SK-N-SH treated with all-trans-retinoic acid at 6 μM for 48 hours (cell line): ENCODE results near the gene RAB4A.

Experiments
- ATAC-seq: fragments of 200-7000 bp; cut with Tn5 transposase; 3 replicates; pipeline ENCODE4 v1.9.1; 2020; ENCODE audit warnings: mild to moderate bottlenecking, moderate library complexity
- ARNTL ChIP-seq: fragments of 450-650 bp; formaldehyde crosslinking; IDR thresholded peaks from 2 replicates; pipeline ENCODE4 v1.5.0; 2020; ENCODE audit warnings: low read depth, mild to moderate bottlenecking, moderate library complexity, borderline replicate concordance
- BACH2 ChIP-seq: fragments of 250-450 bp; sonication (Bioruptor Pico); IDR thresholded peaks from 2 replicates; pipeline ENCODE4 v1.9.0; 2021; ENCODE audit warnings: mild to moderate bottlenecking, borderline replicate concordance
- CREB5 ChIP-seq: fragments of 250-450 bp; sonication (Bioruptor Pico); IDR thresholded peaks from 2 replicates; pipeline ENCODE4 v1.5.1; 2020; ENCODE audit warnings: low read depth, mild to moderate bottlenecking, moderate library complexity
- CSDC2 ChIP-seq: fragments of 250-450 bp; sonication (Bioruptor Pico); IDR thresholded peaks from 2 replicates; pipeline ENCODE4 v1.5.0; 2020; ENCODE audit warnings: mild to moderate bottlenecking, moderate library complexity
- GLIS3 ChIP-seq: fragments of 250-450 bp; sonication (Bioruptor Pico); IDR thresholded peaks from 2 replicates; pipeline ENCODE4 v1.5.0; 2020; ENCODE audit warnings: mild to moderate bottlenecking, moderate library complexity
- ISL1 ChIP-seq: fragments of 250-450 bp; sonication (Bioruptor Pico); IDR thresholded peaks from 2 replicates; pipeline ENCODE4 v2.1.2; 2022; ENCODE audit warnings: mild to moderate bottlenecking, moderate library complexity
- OSR1 ChIP-seq: fragments of 250-450 bp; sonication (Bioruptor Pico); IDR thresholded peaks from 2 replicates; pipeline ENCODE4 v1.8.0; 2022; ENCODE audit warnings: moderate library complexity, mild to moderate bottlenecking, inconsistent platforms
- PATZ1 ChIP-seq: fragments of 250-450 bp; sonication (Bioruptor Pico); IDR thresholded peaks from 2 replicates; pipeline ENCODE4 v1.8.0; 2020; ENCODE audit warnings: mild to moderate bottlenecking, moderate library complexity, borderline replicate concordance
- PPARA ChIP-seq: fragments of 250-450 bp; sonication (Bioruptor Pico); IDR thresholded peaks from 2 replicates; pipeline ENCODE4 v1.5.0; 2020; ENCODE audit warnings: mild to moderate bottlenecking, borderline replicate concordance
- RARB ChIP-seq: fragments of 250-450 bp; sonication (Bioruptor Pico); IDR thresholded peaks from 2 replicates; pipeline ENCODE4 v1.8.0; 2021; ENCODE audit warnings: mild to moderate bottlenecking, moderate library complexity
- SNAI2 ChIP-seq: fragments of 250-450 bp; sonication (Bioruptor Pico); IDR thresholded peaks from 2 replicates; pipeline ENCODE4 v1.5.0; 2020; ENCODE audit warnings: mild to moderate bottlenecking, moderate library complexity
- TCF4 ChIP-seq: fragments of 250-450 bp; sonication (Bioruptor Pico); IDR thresholded peaks from 2 replicates; pipeline ENCODE4 v1.8.0; 2021; ENCODE audit warnings: mild to moderate bottlenecking, moderate library complexity, borderline replicate concordance
- TOX ChIP-seq: fragments of 250-450 bp; sonication (Bioruptor Pico); IDR thresholded peaks from 2 replicates; pipeline ENCODE4 v1.8.0; 2021; ENCODE audit warnings: mild to moderate bottlenecking, moderate library complexity, borderline replicate concordance
- ZC3H10 ChIP-seq: fragments of 250-450 bp; sonication (Bioruptor Pico); IDR thresholded peaks from 2 replicates; pipeline ENCODE4 v1.5.1; 2021; ENCODE audit warnings: mild to moderate bottlenecking, moderate library complexity
- ZFP3 ChIP-seq: fragments of 250-450 bp; sonication (Bioruptor Pico); IDR thresholded peaks from 2 replicates; pipeline ENCODE4 v1.5.0; 2020; ENCODE audit warnings: mild to moderate bottlenecking, moderate library complexity
- ZFP30 ChIP-seq: fragments of 450-650 bp; formaldehyde crosslinking; IDR thresholded peaks from 2 replicates; pipeline ENCODE4 v1.5.0; 2022; ENCODE audit warnings: mild to moderate bottlenecking, moderate library complexity
- ZNF565 ChIP-seq: fragments of 450-650 bp; formaldehyde crosslinking; conservative IDR thresholded peaks from 2 replicates; pipeline ENCODE4 v1.5.0; 2020; ENCODE audit warnings: low read depth, mild to moderate bottlenecking, moderate library complexity
- ZNF70 ChIP-seq: fragments of 450-650 bp; formaldehyde crosslinking; IDR thresholded peaks from 2 replicates; pipeline ENCODE4 v1.5.0; 2020; ENCODE audit warnings: mild to moderate bottlenecking, moderate library complexity
- ZNF8 ChIP-seq: fragments of 450-650 bp; formaldehyde crosslinking; IDR thresholded peaks from 2 replicates; pipeline ENCODE4 v1.5.0; 2020; ENCODE audit warnings: mild to moderate bottlenecking, moderate library complexity
- TF ChIP-seq, protein P1 (sequence below): fragments of 250-450 bp; sonication (Bioruptor Pico); IDR thresholded peaks from 2 replicates; pipeline ENCODE4 v1.5.1; 2021; ENCODE audit warnings: mild to moderate bottlenecking, moderate library complexity
- TF ChIP-seq, protein P2 (sequence below): fragments of 250-450 bp; sonication (Bioruptor Pico); IDR thresholded peaks from 2 replicates; pipeline ENCODE4 v1.8.0; 2021; ENCODE audit warnings: low read depth, mild to moderate bottlenecking, moderate library complexity, borderline replicate concordance
- TF ChIP-seq, protein P3 (sequence below): fragments of 250-450 bp; sonication (Bioruptor Pico); IDR thresholded peaks from 2 replicates; pipeline ENCODE4 v1.5.0; 2020; ENCODE audit warnings: mild to moderate bottlenecking, moderate library complexity

Gene RAB4A

GRCh38 chr1:229244091-229244490 lies 26.8 kb upstream of the RAB4A start:
- TF ChIP-seq SNAI2 (no peak), ZFP30 (CRISPR knock-in tag) (no peak), CREB5 (no peak), ISL1 (CRISPR knock-in tag) (no peak), ZNF8 (CRISPR knock-in tag) (no peak), RARB (CRISPR knock-in tag) (no peak), PATZ1 (CRISPR knock-in tag) (no peak), ZNF70 (CRISPR knock-in tag) (no peak), PPARA (CRISPR knock-in tag) (no peak), ARNTL (no peak), ZNF565 (no peak), BACH2 (CRISPR knock-in tag) (no peak), ZC3H10 (CRISPR knock-in tag) (no peak), TCF4 (CRISPR knock-in tag) (no peak), GLIS3 (no peak), TOX (no peak)
- TF ChIP-seq, protein P1, sequence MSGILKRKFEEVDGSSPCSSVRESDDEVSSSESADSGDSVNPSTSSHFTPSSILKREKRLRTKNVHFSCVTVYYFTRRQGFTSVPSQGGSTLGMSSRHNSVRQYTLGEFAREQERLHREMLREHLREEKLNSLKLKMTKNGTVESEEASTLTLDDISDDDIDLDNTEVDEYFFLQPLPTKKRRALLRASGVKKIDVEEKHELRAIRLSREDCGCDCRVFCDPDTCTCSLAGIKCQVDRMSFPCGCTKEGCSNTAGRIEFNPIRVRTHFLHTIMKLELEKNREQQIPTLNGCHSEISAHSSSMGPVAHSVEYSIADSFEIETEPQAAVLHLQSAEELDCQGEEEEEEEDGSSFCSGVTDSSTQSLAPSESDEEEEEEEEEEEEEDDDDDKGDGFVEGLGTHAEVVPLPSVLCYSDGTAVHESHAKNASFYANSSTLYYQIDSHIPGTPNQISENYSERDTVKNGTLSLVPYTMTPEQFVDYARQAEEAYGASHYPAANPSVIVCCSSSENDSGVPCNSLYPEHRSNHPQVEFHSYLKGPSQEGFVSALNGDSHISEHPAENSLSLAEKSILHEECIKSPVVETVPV (CRISPR knock-in tag) = no peak
- TF ChIP-seq, protein P2, sequence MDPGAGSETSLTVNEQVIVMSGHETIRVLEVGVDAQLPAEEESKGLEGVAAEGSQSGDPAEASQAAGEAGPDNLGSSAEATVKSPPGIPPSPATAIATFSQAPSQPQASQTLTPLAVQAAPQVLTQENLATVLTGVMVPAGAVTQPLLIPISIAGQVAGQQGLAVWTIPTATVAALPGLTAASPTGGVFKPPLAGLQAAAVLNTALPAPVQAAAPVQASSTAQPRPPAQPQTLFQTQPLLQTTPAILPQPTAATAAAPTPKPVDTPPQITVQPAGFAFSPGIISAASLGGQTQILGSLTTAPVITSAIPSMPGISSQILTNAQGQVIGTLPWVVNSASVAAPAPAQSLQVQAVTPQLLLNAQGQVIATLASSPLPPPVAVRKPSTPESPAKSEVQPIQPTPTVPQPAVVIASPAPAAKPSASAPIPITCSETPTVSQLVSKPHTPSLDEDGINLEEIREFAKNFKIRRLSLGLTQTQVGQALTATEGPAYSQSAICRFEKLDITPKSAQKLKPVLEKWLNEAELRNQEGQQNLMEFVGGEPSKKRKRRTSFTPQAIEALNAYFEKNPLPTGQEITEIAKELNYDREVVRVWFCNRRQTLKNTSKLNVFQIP (CRISPR knock-in tag) = no peak
- TF ChIP-seq, protein P3, sequence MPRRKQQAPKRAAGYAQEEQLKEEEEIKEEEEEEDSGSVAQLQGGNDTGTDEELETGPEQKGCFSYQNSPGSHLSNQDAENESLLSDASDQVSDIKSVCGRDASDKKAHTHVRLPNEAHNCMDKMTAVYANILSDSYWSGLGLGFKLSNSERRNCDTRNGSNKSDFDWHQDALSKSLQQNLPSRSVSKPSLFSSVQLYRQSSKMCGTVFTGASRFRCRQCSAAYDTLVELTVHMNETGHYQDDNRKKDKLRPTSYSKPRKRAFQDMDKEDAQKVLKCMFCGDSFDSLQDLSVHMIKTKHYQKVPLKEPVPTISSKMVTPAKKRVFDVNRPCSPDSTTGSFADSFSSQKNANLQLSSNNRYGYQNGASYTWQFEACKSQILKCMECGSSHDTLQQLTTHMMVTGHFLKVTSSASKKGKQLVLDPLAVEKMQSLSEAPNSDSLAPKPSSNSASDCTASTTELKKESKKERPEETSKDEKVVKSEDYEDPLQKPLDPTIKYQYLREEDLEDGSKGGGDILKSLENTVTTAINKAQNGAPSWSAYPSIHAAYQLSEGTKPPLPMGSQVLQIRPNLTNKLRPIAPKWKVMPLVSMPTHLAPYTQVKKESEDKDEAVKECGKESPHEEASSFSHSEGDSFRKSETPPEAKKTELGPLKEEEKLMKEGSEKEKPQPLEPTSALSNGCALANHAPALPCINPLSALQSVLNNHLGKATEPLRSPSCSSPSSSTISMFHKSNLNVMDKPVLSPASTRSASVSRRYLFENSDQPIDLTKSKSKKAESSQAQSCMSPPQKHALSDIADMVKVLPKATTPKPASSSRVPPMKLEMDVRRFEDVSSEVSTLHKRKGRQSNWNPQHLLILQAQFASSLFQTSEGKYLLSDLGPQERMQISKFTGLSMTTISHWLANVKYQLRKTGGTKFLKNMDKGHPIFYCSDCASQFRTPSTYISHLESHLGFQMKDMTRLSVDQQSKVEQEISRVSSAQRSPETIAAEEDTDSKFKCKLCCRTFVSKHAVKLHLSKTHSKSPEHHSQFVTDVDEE (CRISPR knock-in tag) = no peak
- ATAC-seq = no peak

DNA sequence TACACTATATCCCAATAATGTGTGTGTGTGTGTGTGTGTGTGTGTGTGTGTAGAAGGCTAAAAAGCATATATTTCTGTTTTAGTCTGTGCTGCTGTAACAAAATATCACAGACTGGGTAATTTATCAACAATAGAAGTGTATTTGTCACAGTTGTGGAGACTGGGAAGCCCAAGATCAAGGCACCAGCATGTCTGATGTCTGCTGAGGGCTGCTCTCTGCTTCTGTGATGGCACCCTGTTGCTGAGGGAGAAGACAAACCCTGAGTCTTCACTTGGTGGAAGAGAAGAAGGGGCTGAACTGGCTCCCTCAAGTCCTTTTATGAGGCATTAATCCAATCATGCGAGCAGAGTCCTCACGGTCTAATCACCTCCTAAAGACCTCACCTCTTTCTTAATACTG lies 23.0 kb upstream of the RAB4A start:
- ATAC-seq = no peak
- TF ChIP-seq PATZ1 (CRISPR knock-in tag) (no peak), TOX (no peak), ZC3H10 (CRISPR knock-in tag) (no peak), CREB5 (no peak), PPARA (CRISPR knock-in tag) (no peak), ZNF565 (no peak), BACH2 (CRISPR knock-in tag) (no peak), GLIS3 (no peak), ISL1 (CRISPR knock-in tag) (no peak), TCF4 (CRISPR knock-in tag) (no peak), CSDC2 (CRISPR knock-in tag) (no peak), SNAI2 (no peak), ZNF70 (CRISPR knock-in tag) (no peak), ZNF8 (CRISPR knock-in tag) (no peak), ZFP3 (no peak), OSR1 (no peak)
- TF ChIP-seq, protein P2 (CRISPR knock-in tag) = no peak
- TF ChIP-seq, protein P1 (CRISPR knock-in tag) = no peak
